Body of pancreas (tissue), 4 donors: Measurements from ENCODE around the gene TESK2. TPM values are rescaled to one million over a fixed set of nuclear protein-coding genes. Genes with fewer than 3 reads are reported as not detected.
A peak's percentile ranks its signal among the peaks of the same experiment; 100 is the strongest.

Experiments
- ATAC-seq: fragments of 150-250 bp; one replicate; pipeline ENCODE4 v1.9.1; 2016
- DNase-seq, 4 donors: peaks; one replicate each; pipeline ENCODE4 v3.0.0-alpha.2; 2019
- H3K27ac ChIP-seq, 4 donors: fragments of 200-600 bp; sonication (generic); 1 replicate in 3 of 4; 2 replicates in 1 of 4; pipeline versions ENCODE4 v1.5.1 to v1.6.1; 2016 to 2019; ENCODE audit warnings: mild to moderate bottlenecking in 1 of 4, mixed read lengths in 1 of 4, moderate library complexity in 1 of 4
- H3K27me3 ChIP-seq, 2 donors: fragments of 200-600 bp; sonication (generic); one replicate each; pipeline ENCODE4 v1.6.0; 2016; ENCODE audit warnings: mild to moderate bottlenecking in 1 of 2
- H3K36me3 ChIP-seq, 2 donors: fragments of 200-600 bp; sonication (generic); replicated peaks in 1 of 2; 2 replicates each; pipeline ENCODE4 v1.5.1; 2016; ENCODE audit warnings: low read depth in 2 of 2; ENCODE audit not compliant: insufficient read depth in 1 of 2
- H3K4me1 ChIP-seq: fragments of 200-600 bp; sonication (generic); one replicate; pipeline ENCODE4 v1.6.0; 2016
- H3K4me3 ChIP-seq, 2 donors: fragments of 200-600 bp; sonication (generic); 1 replicate in 1 of 2; 2 replicates in 1 of 2; pipeline ENCODE4 v1.5.1; 2016 to 2019
- H3K9me3 ChIP-seq, 3 donors: fragments of 200-600 bp; sonication (generic); 1 replicate in 2 of 3; 2 replicates in 1 of 3; pipeline ENCODE4 v1.5.1; 2016
- CTCF ChIP-seq, 7 experiments: fragments of 450-650 bp in 4 of 7; fragments of 200-600 bp in 3 of 7; sonication (generic) in 3 of 7; IDR thresholded peaks; one replicate each; pipeline ENCODE4 v1.5.1; 2016 to 2019; ENCODE audit warnings: antibody characterized with exemption in 7 of 7
- POLR2A ChIP-seq, 3 donors: fragments of 450-650 bp; IDR thresholded peaks; one replicate each; pipeline ENCODE4 v1.6.1; 2016; ENCODE audit warnings: antibody characterized with exemption in 3 of 3, mild to moderate bottlenecking in 2 of 3
- WGBS, 2 donors: methylation state at CpG; one replicate each; pipeline ENCODE4 v1.1.5; 2017; 5-methylcytosine and 5-hydroxymethylcytosine counted together
- intact Hi-C: fragments of 100-400 bp; cut with DNase I; formaldehyde crosslinking; loops from one replicate; pipeline ENCODE4 v1.15.1; 2023
- total RNA-seq, 2 donors: library from RNA; depleted of rRNA; stranded (reverse); fragments of >200 nt; gene quantifications; one replicate each; pipeline ENCODE4 v1.1.0, GENCODE V29; 2016

Gene TESK2
- total RNA-seq, 2 donors from 2014 or later = 0.33 to 3.6 TPM

- Histone ChIP-seq H3K4me3 (no peak overlapping the region), H3K27ac (no peak overlapping the region), H3K9me3 (no peaks in the 10 kb centered on the region), H3K27me3 (no peaks in the 10 kb centered on the region), H3K4me1 (no peaks in the 10 kb centered on the region), H3K36me3 (no peaks in the 10 kb centered on the region)
- 76 to 93% methylated on average over 5 of the region's 5 CpGs for WGBS, 2 donors
- intact Hi-C loops = no loop called here
- TF ChIP-seq POLR2A (IDR thresholded peaks at IDR 0.05) (no peak), CTCF (IDR thresholded peaks at IDR 0.05) (no peak)
- DNase-seq (peak in 1 of 4 donors; percentile 7), ATAC-seq (no peak)
Observed at GRCh38 chr1:45430490-45430889, 60.5 kb downstream of the TESK2 start.

DNA sequence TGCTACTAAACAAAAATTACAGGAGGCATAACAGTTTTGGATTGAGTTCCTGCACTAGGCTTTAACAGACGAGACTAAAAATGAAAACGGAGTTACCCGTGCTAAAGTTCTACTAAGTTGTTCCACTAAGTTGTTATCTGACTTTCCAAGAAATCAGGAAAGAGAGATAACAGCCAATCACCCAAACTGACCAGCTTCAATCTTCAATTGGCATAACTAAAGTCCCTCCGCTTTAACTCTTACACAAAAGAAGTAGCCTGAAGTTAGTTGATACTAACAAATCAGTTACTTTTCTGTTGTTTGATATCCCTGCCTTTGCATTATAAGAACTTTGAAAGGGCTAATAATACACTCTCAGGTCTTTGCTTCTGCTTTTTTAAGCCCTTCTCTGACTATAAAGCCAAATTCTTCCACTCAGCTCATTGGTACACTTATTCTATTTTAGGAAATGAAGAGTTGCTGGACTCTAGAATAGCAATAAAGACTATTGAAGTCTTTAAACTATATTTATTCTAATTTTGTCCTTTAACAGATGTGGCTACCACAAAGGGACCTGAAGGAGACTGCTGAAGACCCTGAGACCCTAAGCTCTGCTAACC lies 61.3 kb downstream of the TESK2 start:
- H3K36me3 ChIP-seq = no peaks in the 10 kb centered on the region
- no peaks in the 10 kb centered on the region for H3K4me1 ChIP-seq
- no peak for ATAC-seq
- H3K27me3 ChIP-seq = no peaks in the 10 kb centered on the region
- no peak for DNase-seq
- 42 to 47% methylated on average over 4 of the region's 4 CpGs for WGBS, 2 donors
- intact Hi-C loops = no loop called here
- H3K4me3 ChIP-seq = no peak overlapping the region
- H3K27ac ChIP-seq = no peak overlapping the region
- TF ChIP-seq POLR2A (IDR thresholded peaks at IDR 0.05) (no peak), CTCF (IDR thresholded peaks at IDR 0.05) (no peak)
- H3K9me3 ChIP-seq = no peaks in the 10 kb centered on the region

GRCh38 chr1:45423906-45424678 lies 66.9 kb downstream of the TESK2 start:
- no peak for DNase-seq
- TF ChIP-seq CTCF (IDR thresholded peaks at IDR 0.05) (no peak), POLR2A (IDR thresholded peaks at IDR 0.05) (no peak)
- Histone ChIP-seq H3K4me1 (no peaks in the 10 kb centered on the region), H3K36me3 (no peaks in the 10 kb centered on the region), H3K27ac (no peak overlapping the region), H3K4me3 (no peak overlapping the region), H3K27me3 (no peaks in the 10 kb centered on the region), H3K9me3 (no peaks in the 10 kb centered on the region)
- ATAC-seq = no peak
- 71 to 81% methylated on average over 4 of the region's 4 CpGs for WGBS, 2 donors
- intact Hi-C loops = no loop called here

DNA sequence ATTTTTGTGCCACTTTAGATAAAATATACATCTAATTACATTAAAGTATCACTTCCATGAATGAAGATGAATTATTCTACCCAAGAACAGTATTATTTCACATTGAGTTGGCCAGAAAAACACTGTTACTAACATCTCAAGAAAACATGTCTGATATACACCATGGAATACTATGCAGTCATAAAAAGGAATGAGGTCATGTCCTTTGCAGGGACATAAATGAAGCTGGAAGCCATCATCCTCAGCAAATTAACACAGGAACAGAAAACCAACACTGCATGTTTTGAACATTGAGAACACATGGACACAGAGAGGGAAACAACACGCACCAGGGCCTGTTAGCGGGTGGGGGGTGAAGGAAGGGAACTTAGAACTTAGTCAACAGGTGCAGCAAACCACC lies 69.0 kb downstream of the TESK2 start:
- Histone ChIP-seq H3K36me3 (no peaks in the 10 kb centered on the region), H3K9me3 (no peaks in the 10 kb centered on the region), H3K27me3 (no peaks in the 10 kb centered on the region), H3K4me3 (no peak overlapping the region), H3K27ac (no peak overlapping the region), H3K4me1 (no peaks in the 10 kb centered on the region)
- no peak for DNase-seq
- WGBS, 2 donors = 94 to 96% methylated on average over 2 of the region's 2 CpGs
- TF ChIP-seq POLR2A (IDR thresholded peaks at IDR 0.05) (no peak), CTCF (IDR thresholded peaks at IDR 0.05) (no peak)
- no peak for ATAC-seq
- intact Hi-C loops = no loop called here

DNA sequence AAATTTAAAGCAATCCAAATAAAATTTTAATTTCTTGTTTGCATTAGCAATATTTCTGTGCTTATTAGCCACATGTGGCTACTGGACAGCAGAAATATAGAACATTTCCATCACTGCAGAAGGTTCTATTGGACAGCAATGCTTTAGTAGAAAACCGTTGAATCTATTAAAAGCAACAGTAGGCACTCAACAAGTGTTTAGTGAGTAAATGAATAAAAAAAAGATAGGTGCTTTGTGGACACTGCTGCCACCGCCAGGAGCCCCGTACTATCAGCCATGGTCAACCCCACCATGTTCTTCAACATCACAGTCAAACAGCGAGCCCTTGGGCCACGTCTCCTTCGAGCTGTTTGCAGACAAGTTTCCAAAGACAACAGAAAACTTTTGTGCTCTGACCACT lies 76.2 kb downstream of the TESK2 start:
- Histone ChIP-seq H3K36me3 (no peaks in the 10 kb centered on the region), H3K4me1 (no peaks in the 10 kb centered on the region), H3K4me3 (no peak overlapping the region), H3K9me3 (no peaks in the 10 kb centered on the region), H3K27me3 (no peaks in the 10 kb centered on the region), H3K27ac (no peak overlapping the region)
- ATAC-seq (no peak), DNase-seq (no peak)
- intact Hi-C loops = no loop called here
- WGBS, 2 donors = 76 to 78% methylated on average over 6 of the region's 6 CpGs
- TF ChIP-seq POLR2A (IDR thresholded peaks at IDR 0.05) (no peak), CTCF (IDR thresholded peaks at IDR 0.05) (no peak)
